NB4 (cell line): Measurements from ENCODE around the gene STX10.
A peak's percentile ranks its signal among the peaks of the same experiment; 100 is the strongest.

Experiments used
- DNase-seq: peaks from one replicate; pipeline ENCODE4 v3.0.0; 2010; ENCODE audit warnings: low read depth
- H3K4me3 ChIP-seq: one replicate; pipeline ENCODE4 v1.5.1; 2011; ENCODE audit warnings: mild to moderate bottlenecking, low read depth, low read length, moderate library complexity
- CTCF ChIP-seq: IDR thresholded peaks from one replicate; pipeline ENCODE4 v1.5.1; 2012; ENCODE audit warnings: low read depth, low read length
- MAX ChIP-seq: IDR thresholded peaks from 2 replicates; pipeline ENCODE4 v1.6.1; 2011; ENCODE audit warnings: low read depth, low read length
- MYC ChIP-seq: IDR thresholded peaks from 2 replicates; pipeline ENCODE4 v1.6.1; 2011; ENCODE audit warnings: low read depth, low read length
- POLR2A ChIP-seq: IDR thresholded peaks from 2 replicates; pipeline ENCODE4 v1.6.1; 2011; ENCODE audit warnings: mild to moderate bottlenecking; ENCODE audit not compliant: insufficient read length; ENCODE audit errors: extremely low read depth

The STX10 gene

GRCh38 chr19:13121551-13122274 lies 28.5 kb downstream of the STX10 start:
- DNase-seq: no peak

GRCh38 chr19:13120817-13121216 lies 29.4 kb downstream of the STX10 start:
- no peak for DNase-seq
- no peak for TF ChIP-seq CTCF
- no peak for TF ChIP-seq POLR2A
- TF ChIP-seq MYC: no peak
- no peak for TF ChIP-seq MAX
- no peak overlapping the region for H3K4me3 ChIP-seq

More at GRCh38 chr19:13121551-13122274, 28.5 kb downstream of the STX10 start:
- H3K4me3 ChIP-seq: no peak overlapping the region
- TF ChIP-seq MAX: no peak
- no peak for TF ChIP-seq CTCF
- TF ChIP-seq MYC: no peak
- no peak for TF ChIP-seq POLR2A

- TF ChIP-seq POLR2A: no peak
- no peak for TF ChIP-seq MAX
- TF ChIP-seq MYC: no peak
- no peak for TF ChIP-seq CTCF
- DNase-seq: no peak
- H3K4me3 ChIP-seq: peak overlapping the region; percentile 17
Observed at GRCh38 chr19:13120031-13120430, 30.1 kb downstream of the STX10 start.

GRCh38 chr19:13119627-13120026 lies 30.5 kb downstream of the STX10 start:
- peak overlapping the region; percentile 65 for H3K4me3 ChIP-seq
- peak; percentile 40 for DNase-seq
- TF ChIP-seq MAX (no peak), POLR2A (no peak), CTCF (no peak), MYC (no peak)

GRCh38 chr19:13118424-13119193 lies 31.6 kb downstream of the STX10 start:
- TF ChIP-seq CTCF: no peak
- TF ChIP-seq MYC: no peak
- peak; percentile 47; the same call in 1 of the 2 replicates for TF ChIP-seq MAX
- peak; percentile 80 for DNase-seq
- H3K4me3 ChIP-seq: peak overlapping the region; percentile 65
